SK-N-SH (cell line): Measurements from ENCODE around the gene RIMS4. TPM values are rescaled to one million over a fixed set of nuclear protein-coding genes. Genes with fewer than 3 reads are reported as not detected.

ENCODE experiments used
- CTCF ChIA-PET: fragments of 300-600, 350-600 bp; formaldehyde crosslinking; extraction: SDS; loops from one replicate; lab custom pipeline; 2021; lab: Yijun Ruan, JAX
- POLR2A ChIA-PET: fragments of 350-600 bp; sonication (Branson Sonifier 250); formaldehyde crosslinking; extraction: SDS; loops from one replicate; lab custom pipeline; 2020; ENCODE audit warnings: antibody characterized with exemption, inconsistent platforms; lab: Yijun Ruan, JAX
- DNase-seq: peaks from one replicate; pipeline ENCODE4 v3.0.0; 2012
- H2AFZ ChIP-seq: fragments of 200-600 bp; sonication (generic); 2 replicates; pipeline ENCODE4 v1.8.1; 2016; ENCODE audit warnings: antibody characterized with exemption, mild to moderate bottlenecking, low read depth
- H3F3A ChIP-seq: fragments of 200-600 bp; sonication (generic); replicated peaks from 2 replicates; pipeline ENCODE3; 2016; ENCODE audit warnings: antibody characterized with exemption, mild to moderate bottlenecking; ENCODE audit not compliant: insufficient read depth
- H3K27ac ChIP-seq, 2 experiments: fragments of 200-500 bp in 1 of 2; fragments of 200-600 bp in 1 of 2; sonication (Bioruptor generic) in 1 of 2; sonication (generic), shearing (Covaris generic) in 1 of 2; 2 replicates each; pipeline versions ENCODE4 v1.5.1 to v1.6.1; 2014 to 2016; ENCODE audit warnings: low read depth in 2 of 2, inconsistent platforms in 1 of 2, low read length in 1 of 2, mild to moderate bottlenecking in 1 of 2, mixed read lengths in 1 of 2
- H3K27me3 ChIP-seq: fragments of 200-600 bp; sonication (generic), shearing (Covaris generic); 2 replicates; pipeline ENCODE4 v1.6.1; 2016; ENCODE audit warnings: mixed run types; ENCODE audit not compliant: insufficient read depth
- H3K36me3 ChIP-seq, 2 experiments: fragments of 200-500 bp in 1 of 2; fragments of 200-600 bp in 1 of 2; sonication (Bioruptor generic) in 1 of 2; sonication (generic) in 1 of 2; replicated peaks in 1 of 2; 2 replicates each; pipeline versions ENCODE3 to v1.5.1; 2014 to 2016; ENCODE audit warnings: low read length in 1 of 2, mild to moderate bottlenecking in 1 of 2; ENCODE audit not compliant: insufficient read depth in 2 of 2, control insufficient read depth in 1 of 2
- H3K4me1 ChIP-seq, 2 experiments: fragments of 200-500 bp in 1 of 2; fragments of 200-600 bp in 1 of 2; sonication (Bioruptor generic) in 1 of 2; sonication (generic), shearing (Covaris generic) in 1 of 2; 2 replicates each; pipeline versions ENCODE4 v1.5.1 to v1.6.1; 2014 to 2016; ENCODE audit warnings: low read depth in 1 of 2, low read length in 1 of 2, mixed run types in 1 of 2; ENCODE audit not compliant: insufficient read depth in 2 of 2, control insufficient read depth in 1 of 2
- H3K4me2 ChIP-seq: fragments of 200-600 bp; sonication (generic), shearing (Covaris generic); 2 replicates; pipeline ENCODE4 v1.6.1; 2017; ENCODE audit warnings: mixed run types
- H3K4me3 ChIP-seq, 2 experiments: fragments of 200-500 bp in 1 of 2; fragments of 200-600 bp in 1 of 2; sonication (Bioruptor generic) in 1 of 2; sonication (generic), shearing (Covaris generic) in 1 of 2; 2 replicates each; pipeline versions ENCODE4 v1.5.1 to v1.8.1; 2014 to 2016; ENCODE audit warnings: low read depth in 2 of 2, inconsistent platforms in 1 of 2, low read length in 1 of 2, mild to moderate bottlenecking in 1 of 2, mixed read lengths in 1 of 2, moderate library complexity in 1 of 2
- H3K79me2 ChIP-seq: fragments of 200-600 bp; sonication (generic); 2 replicates; pipeline ENCODE4 v1.8.1; 2017; ENCODE audit warnings: mild to moderate bottlenecking; ENCODE audit not compliant: insufficient read depth
- H3K9ac ChIP-seq: fragments of 200-600 bp; sonication (generic); 2 replicates; pipeline ENCODE4 v1.6.1; 2017; ENCODE audit warnings: mixed run types
- H3K9me2 ChIP-seq: fragments of 200-600 bp; sonication (generic); 2 replicates; pipeline ENCODE4 v1.6.1; 2017; ENCODE audit warnings: mixed run types
- H3K9me3 ChIP-seq: fragments of 200-600 bp; sonication (generic); 2 replicates; pipeline ENCODE4 v1.6.1; 2017; ENCODE audit warnings: mixed run types, mild to moderate bottlenecking, moderate library complexity
- H4K20me1 ChIP-seq: fragments of 200-600 bp; sonication (generic); 2 replicates; pipeline ENCODE4 v1.6.1; 2017; ENCODE audit warnings: mild to moderate bottlenecking, mixed run types; ENCODE audit not compliant: insufficient read depth
- EZH2phosphoT487 ChIP-seq: fragments of 200-600 bp; sonication (generic); IDR thresholded peaks from 2 replicates; pipeline ENCODE4 v1.6.1; 2017; ENCODE audit warnings: low read depth, mixed run types, mild to moderate bottlenecking, antibody characterized with exemption, moderate library complexity, borderline replicate concordance
- FOXJ3 ChIP-seq: sonication (generic); formaldehyde crosslinking; IDR thresholded peaks from 2 replicates; pipeline ENCODE4 v1.5.1; 2020; ENCODE audit warnings: mild to moderate bottlenecking, missing genetic modification reagents
- GATA2 ChIP-seq: sonication (generic); formaldehyde crosslinking; IDR thresholded peaks from 2 replicates; pipeline ENCODE4 v1.5.0; 2020; ENCODE audit warnings: mild to moderate bottlenecking, missing genetic modification reagents
- JUND ChIP-seq: IDR thresholded peaks from 2 replicates; pipeline ENCODE4 v1.4.0; 2012
- MEF2A ChIP-seq: IDR thresholded peaks from 2 replicates; pipeline ENCODE4 v1.4.0; 2012; ENCODE audit warnings: low read depth, borderline replicate concordance
- NRF1 ChIP-seq: IDR thresholded peaks from 2 replicates; pipeline ENCODE4 v1.6.1; 2012; ENCODE audit warnings: low read depth, mild to moderate bottlenecking, low read length
- POLR2AphosphoS5 ChIP-seq: IDR thresholded peaks from 2 replicates; pipeline ENCODE4 v1.6.1; 2012; ENCODE audit warnings: low read depth, low read length
- USF2 ChIP-seq: fragments of 150-350 bp; IDR thresholded peaks from 2 replicates; pipeline ENCODE4 v1.6.1; 2017; ENCODE audit warnings: antibody characterized with exemption, low read length, low read depth, borderline replicate concordance
- WGBS: methylation state at CpG from one replicate; pipeline ENCODE4 v1.1.6; 2017; ENCODE audit warnings: low lambda C conversion rate; 5-methylcytosine and 5-hydroxymethylcytosine counted together
- polyA plus RNA-seq, 3 experiments: library from polyadenylated mRNA; depleted of rRNA; stranded (reverse); fragments of >200 nt; gene quantifications; 2 replicates each; pipeline ENCODE4 v1.2.3, GENCODE V29; 2012
- TF ChIP-seq, protein P1 (sequence below): fragments of 150-350 bp; IDR thresholded peaks from 2 replicates; pipeline ENCODE4 v1.6.1; 2016; ENCODE audit warnings: mild to moderate bottlenecking, low read depth, low read length
- TF ChIP-seq, protein P2 (sequence below): IDR thresholded peaks from 2 replicates; pipeline ENCODE4 v1.4.0; 2012; ENCODE audit warnings: low read depth
- TF ChIP-seq, protein P3 (sequence below): fragments of 200-600 bp; sonication (generic); IDR thresholded peaks from 2 replicates; pipeline ENCODE4 v1.6.1; 2017; ENCODE audit warnings: antibody characterized with exemption, mild to moderate bottlenecking, moderate library complexity
- TF ChIP-seq, protein P4 (sequence below): IDR thresholded peaks from 2 replicates; pipeline ENCODE4 v1.6.1; 2012; ENCODE audit warnings: mild to moderate bottlenecking, low read depth, low read length, moderate library complexity

Gene RIMS4
- polyA plus RNA-seq, 1 of the 3 experiments (the other 2 are of a cell fraction), result 0.13 TPM

DNA sequence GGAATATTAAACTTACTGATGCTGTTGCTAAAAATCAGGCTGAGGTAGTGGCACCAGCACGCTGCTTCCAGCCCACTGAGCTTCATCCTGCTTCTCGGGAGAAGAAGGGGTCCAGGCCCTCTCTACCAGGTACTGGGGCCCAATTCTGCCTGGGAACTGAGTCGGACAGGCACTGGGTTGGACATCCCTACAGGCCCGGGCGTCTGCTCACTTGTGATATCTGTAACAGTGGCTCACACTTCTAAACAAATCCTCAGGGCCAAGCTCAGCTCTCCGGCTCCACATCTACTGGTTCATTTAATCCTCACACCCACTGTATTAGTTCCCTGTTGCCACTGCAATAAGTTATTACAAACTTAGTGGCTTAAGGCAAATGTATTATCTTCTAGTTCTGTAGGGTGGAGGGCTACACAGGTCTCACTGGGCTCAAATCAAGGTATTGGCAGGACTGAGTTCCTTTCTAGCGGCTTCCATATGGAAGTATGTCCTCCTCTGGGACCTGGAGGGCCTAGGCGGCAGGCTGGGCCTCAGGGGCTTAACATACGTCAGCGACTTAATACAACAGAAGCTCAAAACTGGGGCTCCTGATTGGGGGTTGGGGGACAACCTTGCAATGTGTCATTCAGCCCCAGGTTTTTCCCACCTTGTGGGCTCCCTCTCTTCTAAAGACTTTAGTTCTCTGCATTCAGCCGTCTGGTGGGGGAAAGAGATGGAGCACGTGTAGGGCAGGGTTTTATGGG lies 66.3 kb downstream of the RIMS4 start:
- no peak overlapping the region for H3K9ac ChIP-seq
- no peak overlapping the region for H2AFZ ChIP-seq
- no peaks in the 10 kb centered on the region for H3K9me2 ChIP-seq
- DNase-seq, result no peak
- H3K27me3 ChIP-seq, result peaks cover 19% of the 10 kb centered on the region
- H3K27ac ChIP-seq, result no peak overlapping the region
- no peaks in the 10 kb centered on the region for H4K20me1 ChIP-seq
- no peak overlapping the region for H3K4me3 ChIP-seq
- H3K4me2 ChIP-seq, result no peak overlapping the region
- WGBS, result 93% methylated on average over 12 of the region's 12 CpGs
- H3K36me3 ChIP-seq, result no peaks in the 10 kb centered on the region
- no peaks in the 10 kb centered on the region for H3K79me2 ChIP-seq
- CTCF ChIA-PET, result interaction anchor here (0.9 to 4.7 kb wide), 5 partner anchors 10 to 123 kb away, joined by 3 to 26 read pairs (median 4); no protein-coding TSS in a partner anchor
- peaks cover 6 to 46% of the 10 kb centered on the region in 2 experiments; a peak in 3 of 4 replicates for H3K4me1 ChIP-seq
- POLR2A ChIA-PET, result no interaction called here
- TF ChIP-seq FOXJ3 (CRISPR knock-in tag), result no peak
- TF ChIP-seq JUND, result no peak
- TF ChIP-seq POLR2AphosphoS5, result no peak
- TF ChIP-seq, protein P1, sequence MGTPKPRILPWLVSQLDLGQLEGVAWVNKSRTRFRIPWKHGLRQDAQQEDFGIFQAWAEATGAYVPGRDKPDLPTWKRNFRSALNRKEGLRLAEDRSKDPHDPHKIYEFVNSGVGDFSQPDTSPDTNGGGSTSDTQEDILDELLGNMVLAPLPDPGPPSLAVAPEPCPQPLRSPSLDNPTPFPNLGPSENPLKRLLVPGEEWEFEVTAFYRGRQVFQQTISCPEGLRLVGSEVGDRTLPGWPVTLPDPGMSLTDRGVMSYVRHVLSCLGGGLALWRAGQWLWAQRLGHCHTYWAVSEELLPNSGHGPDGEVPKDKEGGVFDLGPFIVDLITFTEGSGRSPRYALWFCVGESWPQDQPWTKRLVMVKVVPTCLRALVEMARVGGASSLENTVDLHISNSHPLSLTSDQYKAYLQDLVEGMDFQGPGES, result no peak
- TF ChIP-seq, protein P2, sequence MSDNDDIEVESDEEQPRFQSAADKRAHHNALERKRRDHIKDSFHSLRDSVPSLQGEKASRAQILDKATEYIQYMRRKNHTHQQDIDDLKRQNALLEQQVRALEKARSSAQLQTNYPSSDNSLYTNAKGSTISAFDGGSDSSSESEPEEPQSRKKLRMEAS, result no peak
- TF ChIP-seq, protein P3, sequence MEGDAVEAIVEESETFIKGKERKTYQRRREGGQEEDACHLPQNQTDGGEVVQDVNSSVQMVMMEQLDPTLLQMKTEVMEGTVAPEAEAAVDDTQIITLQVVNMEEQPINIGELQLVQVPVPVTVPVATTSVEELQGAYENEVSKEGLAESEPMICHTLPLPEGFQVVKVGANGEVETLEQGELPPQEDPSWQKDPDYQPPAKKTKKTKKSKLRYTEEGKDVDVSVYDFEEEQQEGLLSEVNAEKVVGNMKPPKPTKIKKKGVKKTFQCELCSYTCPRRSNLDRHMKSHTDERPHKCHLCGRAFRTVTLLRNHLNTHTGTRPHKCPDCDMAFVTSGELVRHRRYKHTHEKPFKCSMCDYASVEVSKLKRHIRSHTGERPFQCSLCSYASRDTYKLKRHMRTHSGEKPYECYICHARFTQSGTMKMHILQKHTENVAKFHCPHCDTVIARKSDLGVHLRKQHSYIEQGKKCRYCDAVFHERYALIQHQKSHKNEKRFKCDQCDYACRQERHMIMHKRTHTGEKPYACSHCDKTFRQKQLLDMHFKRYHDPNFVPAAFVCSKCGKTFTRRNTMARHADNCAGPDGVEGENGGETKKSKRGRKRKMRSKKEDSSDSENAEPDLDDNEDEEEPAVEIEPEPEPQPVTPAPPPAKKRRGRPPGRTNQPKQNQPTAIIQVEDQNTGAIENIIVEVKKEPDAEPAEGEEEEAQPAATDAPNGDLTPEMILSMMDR, result no peak
- no peak for TF ChIP-seq MEF2A
- TF ChIP-seq GATA2 (CRISPR knock-in tag), result no peak
- no peak for TF ChIP-seq EZH2phosphoT487
- TF ChIP-seq USF2, result no peak
- TF ChIP-seq, protein P4, sequence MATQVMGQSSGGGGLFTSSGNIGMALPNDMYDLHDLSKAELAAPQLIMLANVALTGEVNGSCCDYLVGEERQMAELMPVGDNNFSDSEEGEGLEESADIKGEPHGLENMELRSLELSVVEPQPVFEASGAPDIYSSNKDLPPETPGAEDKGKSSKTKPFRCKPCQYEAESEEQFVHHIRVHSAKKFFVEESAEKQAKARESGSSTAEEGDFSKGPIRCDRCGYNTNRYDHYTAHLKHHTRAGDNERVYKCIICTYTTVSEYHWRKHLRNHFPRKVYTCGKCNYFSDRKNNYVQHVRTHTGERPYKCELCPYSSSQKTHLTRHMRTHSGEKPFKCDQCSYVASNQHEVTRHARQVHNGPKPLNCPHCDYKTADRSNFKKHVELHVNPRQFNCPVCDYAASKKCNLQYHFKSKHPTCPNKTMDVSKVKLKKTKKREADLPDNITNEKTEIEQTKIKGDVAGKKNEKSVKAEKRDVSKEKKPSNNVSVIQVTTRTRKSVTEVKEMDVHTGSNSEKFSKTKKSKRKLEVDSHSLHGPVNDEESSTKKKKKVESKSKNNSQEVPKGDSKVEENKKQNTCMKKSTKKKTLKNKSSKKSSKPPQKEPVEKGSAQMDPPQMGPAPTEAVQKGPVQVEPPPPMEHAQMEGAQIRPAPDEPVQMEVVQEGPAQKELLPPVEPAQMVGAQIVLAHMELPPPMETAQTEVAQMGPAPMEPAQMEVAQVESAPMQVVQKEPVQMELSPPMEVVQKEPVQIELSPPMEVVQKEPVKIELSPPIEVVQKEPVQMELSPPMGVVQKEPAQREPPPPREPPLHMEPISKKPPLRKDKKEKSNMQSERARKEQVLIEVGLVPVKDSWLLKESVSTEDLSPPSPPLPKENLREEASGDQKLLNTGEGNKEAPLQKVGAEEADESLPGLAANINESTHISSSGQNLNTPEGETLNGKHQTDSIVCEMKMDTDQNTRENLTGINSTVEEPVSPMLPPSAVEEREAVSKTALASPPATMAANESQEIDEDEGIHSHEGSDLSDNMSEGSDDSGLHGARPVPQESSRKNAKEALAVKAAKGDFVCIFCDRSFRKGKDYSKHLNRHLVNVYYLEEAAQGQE, result no peak
- no peak for TF ChIP-seq NRF1
- H3K9me3 ChIP-seq, result no peaks in the 10 kb centered on the region
- H3F3A ChIP-seq, result peaks cover 11% of the 10 kb centered on the region
